PC-3 (cell line): ENCODE results near the gene KCNQ2.

ENCODE experiments used
- EZH2phosphoT487 ChIP-seq: fragments of 300-600 bp; sonication (generic); IDR thresholded peaks from 2 replicates; pipeline ENCODE4 v1.6.1; 2018; ENCODE audit warnings: mild to moderate bottlenecking, antibody characterized with exemption, low read length, borderline replicate concordance
- TF ChIP-seq, protein P1 (sequence below): fragments of 300-600 bp; sonication (generic); conservative IDR thresholded peaks from 2 replicates; pipeline ENCODE4 v1.5.1; 2017; ENCODE audit warnings: antibody characterized with exemption, low read depth, mild to moderate bottlenecking, low read length

GRCh38 chr20:63408684-63409046 is 63.8 kb downstream of the KCNQ2 start:
- TF ChIP-seq EZH2phosphoT487 = no peak
- TF ChIP-seq, protein P1, sequence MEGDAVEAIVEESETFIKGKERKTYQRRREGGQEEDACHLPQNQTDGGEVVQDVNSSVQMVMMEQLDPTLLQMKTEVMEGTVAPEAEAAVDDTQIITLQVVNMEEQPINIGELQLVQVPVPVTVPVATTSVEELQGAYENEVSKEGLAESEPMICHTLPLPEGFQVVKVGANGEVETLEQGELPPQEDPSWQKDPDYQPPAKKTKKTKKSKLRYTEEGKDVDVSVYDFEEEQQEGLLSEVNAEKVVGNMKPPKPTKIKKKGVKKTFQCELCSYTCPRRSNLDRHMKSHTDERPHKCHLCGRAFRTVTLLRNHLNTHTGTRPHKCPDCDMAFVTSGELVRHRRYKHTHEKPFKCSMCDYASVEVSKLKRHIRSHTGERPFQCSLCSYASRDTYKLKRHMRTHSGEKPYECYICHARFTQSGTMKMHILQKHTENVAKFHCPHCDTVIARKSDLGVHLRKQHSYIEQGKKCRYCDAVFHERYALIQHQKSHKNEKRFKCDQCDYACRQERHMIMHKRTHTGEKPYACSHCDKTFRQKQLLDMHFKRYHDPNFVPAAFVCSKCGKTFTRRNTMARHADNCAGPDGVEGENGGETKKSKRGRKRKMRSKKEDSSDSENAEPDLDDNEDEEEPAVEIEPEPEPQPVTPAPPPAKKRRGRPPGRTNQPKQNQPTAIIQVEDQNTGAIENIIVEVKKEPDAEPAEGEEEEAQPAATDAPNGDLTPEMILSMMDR = no peak
